ENCODE data around the gene CILP. TPM values are rescaled to one million over a fixed set of nuclear protein-coding genes. Genes with fewer than 3 reads are reported as not detected.
A peak's percentile ranks its signal among the peaks of the same experiment; 100 is the strongest.
"Not testable (repeated sequence)": the region's sequence is repeated elsewhere in the genome, so short reads cannot be mapped to it uniquely, and the experiment has no call there.

CILP gene
- total RNA-seq, 1 experiment from 2014 or later, result not detected

GRCh38 chr15:65194826-65195547, 16.3 kb downstream of the CILP start:
- no peak for DNase-seq (ENCODE audit: low read depth)

- DNase-seq (ENCODE audit: low read depth), result peak; percentile 48
Observed at GRCh38 chr15:65192016-65192415, 19.3 kb downstream of the CILP start.

- DNase-seq (ENCODE audit: low read depth), result peak; percentile 62
Observed at GRCh38 chr15:65189102-65189740, 22.1 kb downstream of the CILP start.

GRCh38 chr15:65188472-65188871, 22.8 kb downstream of the CILP start:
- DNase-seq (ENCODE audit: low read depth), result not testable (repeated sequence)

DNA sequence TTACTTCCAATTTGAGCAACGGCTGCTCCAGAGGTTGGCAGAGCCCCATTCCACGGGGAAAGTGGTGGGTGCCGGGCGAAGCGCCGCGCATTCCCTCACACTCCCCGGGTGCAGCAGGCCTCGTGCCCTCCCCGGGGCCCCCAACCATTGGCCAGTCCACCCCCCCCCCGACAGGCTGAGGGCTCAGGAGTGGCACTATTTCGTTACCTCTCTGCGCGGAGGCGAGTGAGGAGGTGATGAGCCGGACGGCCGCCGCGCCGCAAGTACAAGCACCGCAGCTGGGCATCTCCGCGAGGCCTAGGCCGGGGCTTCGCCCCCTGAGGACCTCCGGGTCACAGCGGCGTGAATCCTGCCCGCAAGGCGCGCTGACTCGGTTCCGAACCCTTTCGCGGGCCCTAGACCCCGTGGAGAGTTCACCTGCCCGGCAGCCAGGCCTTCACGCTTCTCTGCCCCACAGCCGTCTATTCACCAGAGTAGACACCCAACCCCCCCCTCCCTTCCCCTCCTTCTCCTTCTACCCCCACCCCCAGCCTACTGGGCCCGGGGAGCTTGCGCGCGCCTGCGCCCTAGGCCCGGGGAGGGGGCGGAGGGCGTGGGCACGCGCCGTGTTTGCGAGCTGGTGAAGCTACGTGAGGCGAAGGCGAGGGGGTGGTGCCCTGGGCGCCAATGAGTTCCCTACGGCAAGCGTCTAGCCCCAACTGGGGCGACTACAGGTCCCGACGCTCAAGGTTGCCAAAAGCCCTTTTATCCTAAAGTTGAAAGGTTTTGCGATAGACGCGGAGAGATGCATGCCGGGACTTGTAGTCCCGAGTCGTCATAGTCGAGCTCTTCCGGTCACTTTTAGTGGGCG, 26.2 kb downstream of the CILP start, which contains the start of gene CLPX:
Gene CLPX, minus strand, starts transcription at position 475 of the 850 bp plus-strand sequence. Its CDS starts 189 bp downstream, at position 286.
- peak; percentile 91 for DNase-seq (ENCODE audit: low read depth)

DNA sequence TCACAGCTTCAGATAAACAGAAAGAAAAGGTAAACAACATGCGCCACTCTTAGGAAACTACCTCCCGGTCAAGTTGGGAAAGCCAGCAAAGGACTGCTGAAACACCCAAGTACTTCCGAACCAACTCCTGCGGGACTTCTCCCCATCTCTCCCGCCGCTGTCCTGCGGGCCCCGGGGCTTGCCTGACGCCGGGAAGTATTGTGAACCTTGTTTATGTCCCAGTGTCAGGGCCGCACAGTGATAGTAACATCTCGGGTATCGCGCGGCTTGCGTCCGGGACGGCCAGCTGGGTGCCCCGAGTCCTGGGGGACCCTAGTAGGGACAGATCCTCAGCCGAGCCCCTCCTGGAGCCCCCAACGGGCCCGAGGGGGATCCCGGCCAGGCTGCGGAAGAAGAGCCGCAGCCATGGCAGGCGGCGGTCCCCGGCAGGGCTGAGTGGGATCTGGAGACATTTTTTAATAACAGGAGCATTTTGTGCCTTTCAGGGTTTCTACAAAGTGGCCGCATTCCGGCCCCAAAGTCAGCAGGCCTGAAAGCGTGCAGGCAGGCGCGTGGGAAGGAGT, 26.9 kb downstream of the CILP start:
- DNase-seq (ENCODE audit: low read depth), result peak; percentile 68

GRCh38 chr15:65183865-65184159, 27.5 kb downstream of the CILP start:
- no peak for DNase-seq (ENCODE audit: low read depth)

GRCh38 chr15:65182538-65182937, 28.7 kb downstream of the CILP start:
- DNase-seq (ENCODE audit: low read depth), result no peak

DNA sequence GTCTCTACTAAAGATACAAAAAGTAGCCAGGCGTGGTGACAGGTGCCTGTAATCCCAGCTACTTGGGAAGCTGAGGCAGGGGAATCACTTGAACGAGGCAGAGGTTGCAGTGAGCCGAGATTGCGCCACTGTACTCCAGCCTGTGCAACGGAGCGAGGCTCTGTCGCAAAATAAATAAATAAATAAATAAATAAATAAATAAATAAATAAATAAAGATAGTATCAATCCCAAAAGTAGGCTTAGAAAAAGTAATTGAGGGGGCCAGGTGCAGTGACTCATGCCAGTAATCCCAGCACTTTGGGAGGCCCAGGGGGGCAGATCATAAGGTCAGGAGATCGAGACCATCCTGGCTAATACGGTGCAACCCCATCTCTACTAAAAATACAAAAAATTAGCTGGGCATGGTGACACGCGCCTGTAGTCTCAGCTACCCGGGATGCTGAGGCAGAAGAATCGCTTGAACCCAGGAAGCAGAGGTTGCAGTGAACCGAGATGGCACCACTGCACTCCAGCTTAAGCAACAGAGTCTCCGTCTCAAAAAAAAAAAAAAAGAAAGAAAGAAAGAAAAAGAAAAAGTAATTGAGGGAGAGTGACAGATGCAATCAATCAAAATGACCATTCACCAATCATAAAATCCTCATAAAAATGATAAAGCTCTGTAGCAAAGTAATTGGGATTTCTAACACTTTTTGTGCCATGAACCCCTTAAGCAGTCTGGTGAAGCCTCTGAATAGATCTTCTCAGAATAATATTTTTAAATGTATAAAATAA, 29.5 kb downstream of the CILP start:
- DNase-seq (ENCODE audit: low read depth), result not testable (repeated sequence)

DNA sequence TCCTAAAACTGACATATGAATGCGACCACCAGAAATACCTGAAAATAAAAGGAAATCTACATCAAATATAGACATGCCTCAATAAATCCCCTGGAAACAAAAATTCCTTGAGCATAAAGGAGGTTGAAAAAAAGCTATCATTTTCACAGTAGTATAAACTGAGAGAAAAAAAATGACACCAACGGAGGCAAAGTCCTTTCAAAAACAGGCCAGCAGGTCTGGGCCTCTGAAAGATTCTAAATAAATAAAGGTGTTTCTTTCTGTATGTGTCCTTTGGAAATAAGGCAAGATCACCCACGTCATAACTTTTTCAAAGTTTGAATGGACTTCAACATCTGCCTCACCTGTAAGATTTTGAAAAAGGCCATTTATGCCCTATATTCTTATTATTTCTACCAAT, 31.1 kb downstream of the CILP start:
- no peak for DNase-seq (ENCODE audit: low read depth)

- DNase-seq (ENCODE audit: low read depth), result no peak
Observed at GRCh38 chr15:65177901-65178300, 33.4 kb downstream of the CILP start.

DNA sequence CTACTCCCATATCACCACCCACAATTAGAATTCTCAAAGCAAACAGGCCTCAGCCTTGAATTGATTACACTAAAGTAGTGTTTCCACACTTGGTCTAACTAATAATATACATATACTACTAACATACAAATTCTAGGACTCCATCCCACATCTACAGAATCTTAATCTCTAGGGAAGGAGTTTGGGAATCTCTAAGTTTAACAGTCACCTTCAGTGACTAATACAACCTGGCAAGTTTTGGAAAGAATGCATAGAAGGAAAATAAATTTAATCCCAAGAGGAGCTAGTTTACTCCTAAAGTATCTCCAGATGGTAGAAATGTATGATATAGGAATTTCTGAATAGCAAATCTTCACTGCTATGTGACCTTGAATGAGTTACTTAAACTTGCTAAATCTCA, 35.2 kb downstream of the CILP start:
- no peak for DNase-seq (ENCODE audit: low read depth)

DNA sequence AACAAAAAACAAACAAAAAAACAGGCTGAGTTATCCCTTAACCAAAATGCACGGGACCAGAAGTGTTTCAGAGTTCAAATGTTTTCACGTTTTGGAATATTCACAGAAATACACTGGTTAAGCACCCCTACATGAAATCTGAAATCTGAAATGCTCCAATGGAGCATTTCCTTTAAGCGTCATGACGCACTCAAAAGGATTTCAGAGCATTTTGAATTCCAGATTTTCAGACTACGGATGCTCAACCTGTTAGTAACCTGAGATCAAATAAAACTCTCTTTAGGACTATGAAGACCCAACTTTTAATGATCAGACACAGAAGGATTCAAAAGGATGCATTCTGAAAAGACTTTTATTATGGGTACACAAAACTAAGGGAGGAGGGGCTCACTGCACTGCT, 35.8 kb downstream of the CILP start:
- DNase-seq (ENCODE audit: low read depth), result no peak

DNA sequence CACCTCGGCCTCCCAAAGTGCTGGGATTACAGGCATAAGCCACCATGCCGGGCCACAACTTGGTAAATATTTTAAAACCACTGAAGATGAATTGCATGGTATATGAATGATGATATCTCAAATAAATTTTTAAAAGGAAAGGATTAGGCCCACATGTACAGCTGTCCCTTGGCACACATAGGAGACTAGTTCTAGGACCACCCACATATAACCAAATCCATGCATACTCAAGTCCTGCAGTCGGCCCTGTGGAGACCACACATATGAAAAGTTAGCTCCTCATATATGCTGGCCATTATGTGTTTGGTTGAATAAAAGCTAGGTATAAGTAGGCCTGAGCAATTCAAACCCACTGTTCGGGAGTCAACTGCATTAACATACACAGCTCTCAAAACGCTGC, 36.8 kb downstream of the CILP start:
- no peak for DNase-seq (ENCODE audit: low read depth)

DNA sequence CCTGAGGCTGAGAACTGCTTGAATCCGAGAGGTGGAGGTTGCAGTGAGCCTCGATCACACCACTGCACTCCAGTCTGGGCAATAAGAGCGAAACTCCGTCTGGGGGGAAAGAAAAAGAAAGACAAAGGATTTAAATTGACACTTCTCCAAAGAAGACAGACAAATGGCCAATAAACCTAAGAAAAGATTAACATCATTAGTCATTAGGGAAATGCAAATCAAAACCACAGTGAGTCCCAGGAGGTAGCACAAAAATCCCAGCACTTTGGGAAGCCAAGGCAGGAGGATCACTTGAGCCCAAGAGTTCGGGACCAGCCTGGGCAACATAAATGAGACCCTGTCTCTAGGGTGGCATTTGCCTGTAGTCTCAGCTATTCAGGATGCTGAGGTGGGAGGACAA, 38.7 kb downstream of the CILP start:
- no peak for DNase-seq (ENCODE audit: low read depth)

- DNase-seq (ENCODE audit: low read depth), result no peak
Observed at GRCh38 chr15:65171428-65171827, 39.8 kb downstream of the CILP start.

- no peak for DNase-seq (ENCODE audit: low read depth)
Observed at GRCh38 chr15:65165875-65166274, 45.4 kb downstream of the CILP start.

DNA sequence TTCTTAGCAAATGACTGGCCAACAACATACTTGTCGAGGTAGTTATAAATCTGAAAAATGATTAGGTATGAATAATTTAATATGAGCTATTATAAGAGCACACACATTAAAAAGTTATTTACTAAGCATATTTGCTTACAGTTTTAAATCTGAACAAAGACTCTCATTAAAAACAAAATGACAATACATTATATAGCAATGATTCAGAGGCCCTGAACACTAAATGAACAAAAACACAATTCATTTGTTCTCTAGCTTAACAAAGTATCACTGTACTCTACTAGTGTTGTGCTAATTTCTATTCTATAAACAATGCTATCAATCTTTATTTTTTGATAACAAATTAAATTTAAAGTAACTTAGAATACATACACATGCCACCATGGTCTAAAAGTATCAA, 47.1 kb downstream of the CILP start:
- no peak for DNase-seq (ENCODE audit: low read depth)

DNA sequence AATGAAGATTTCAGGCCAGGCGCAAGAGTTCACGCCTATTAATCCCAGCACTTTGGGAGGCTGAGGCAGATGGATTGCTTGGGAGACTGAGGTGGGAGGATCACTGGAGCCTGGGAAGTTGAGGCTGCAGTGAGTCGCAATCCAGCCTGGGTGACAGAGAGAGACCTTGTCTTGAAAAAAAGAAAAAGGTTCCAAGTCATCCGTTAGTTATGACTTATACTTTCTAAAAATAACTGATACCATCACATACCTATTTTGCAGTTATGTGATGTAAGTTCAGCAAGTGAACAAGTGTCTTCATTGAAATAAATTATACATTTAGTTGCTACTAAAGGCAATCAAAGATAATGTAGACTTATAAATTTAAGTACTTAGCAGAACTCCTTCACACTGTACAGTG, 48.2 kb downstream of the CILP start:
- no peak for DNase-seq (ENCODE audit: low read depth)

- DNase-seq (ENCODE audit: low read depth), result no peak
Observed at GRCh38 chr15:65156692-65157091, 54.6 kb downstream of the CILP start.

- no peak for DNase-seq (ENCODE audit: low read depth)
Observed at GRCh38 chr15:65154720-65155119, 56.6 kb downstream of the CILP start.

- DNase-seq (ENCODE audit: low read depth), result no peak
Observed at GRCh38 chr15:65147902-65148301, 63.4 kb downstream of the CILP start.

Data from RPMI7951 (cell line).